NCI-H82 (cell line): ENCODE data around the gene ARAP1.

Experiments used
- DNase-seq: peaks from one replicate; lab custom pipeline; 2025; lab: John Stamatoyannopoulos, UW

Gene ARAP1

DNA sequence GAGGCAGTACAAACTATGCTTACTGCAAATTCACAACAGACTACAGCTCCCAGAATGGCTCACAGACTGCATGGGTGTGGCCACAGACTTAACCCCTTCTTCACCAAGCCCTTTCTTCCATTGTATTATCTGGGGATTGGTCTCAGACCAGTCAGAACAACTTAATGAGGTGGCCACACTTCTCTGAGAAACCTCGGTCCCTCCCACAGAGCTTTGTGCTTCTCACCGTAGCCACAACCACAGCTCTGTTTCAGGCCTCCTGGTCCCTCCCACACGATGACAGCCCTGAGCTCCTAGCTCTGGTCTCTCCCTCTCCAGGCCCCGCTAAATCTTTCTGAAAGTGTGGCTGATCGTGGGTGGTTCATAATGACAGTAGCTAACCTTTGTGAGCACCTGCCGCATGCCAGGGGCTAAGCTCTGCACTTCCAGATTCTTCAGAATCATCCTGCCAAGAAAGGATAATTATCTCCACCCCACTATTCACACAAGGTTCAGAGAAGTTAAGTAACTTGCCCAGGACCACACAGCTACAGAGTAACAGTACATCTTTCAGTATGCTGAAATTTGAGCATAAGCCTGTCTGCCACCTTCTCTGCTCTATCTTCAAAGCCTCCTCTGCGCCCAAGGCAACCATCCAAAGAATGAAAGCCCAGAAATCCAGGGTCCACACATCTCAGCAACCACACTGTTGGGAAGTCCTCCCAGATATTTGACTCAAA is 83.4 kb downstream of the ARAP1 start:
- DNase-seq = no peak

DNA sequence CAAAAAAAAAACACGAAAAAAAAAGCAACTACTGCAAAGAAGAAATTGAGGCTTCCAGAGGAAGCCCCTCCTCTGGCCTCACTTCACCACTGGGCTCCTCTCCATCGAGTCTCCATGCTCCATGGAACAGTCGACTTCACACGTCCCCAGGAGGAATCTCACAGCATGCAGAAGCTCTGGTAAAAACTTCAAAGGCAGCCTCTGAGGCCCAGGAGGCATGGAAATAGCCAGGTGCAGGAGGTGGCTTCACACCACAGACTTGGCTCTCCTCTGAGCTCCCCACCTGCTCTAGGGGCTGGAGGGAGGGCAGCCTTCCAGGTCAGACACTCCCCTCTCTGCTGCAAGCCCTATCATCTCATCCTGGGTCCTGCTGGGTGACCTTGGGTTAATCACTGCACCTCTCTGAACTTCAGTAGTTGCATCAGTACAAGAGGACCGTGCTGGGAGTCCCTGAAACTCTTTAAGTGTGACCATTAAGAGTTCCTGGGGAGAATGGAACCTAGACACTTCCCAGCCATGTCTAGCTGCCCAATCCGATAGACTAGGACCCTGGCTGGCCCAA is 86.2 kb downstream of the ARAP1 start:
- no peak for DNase-seq

DNA sequence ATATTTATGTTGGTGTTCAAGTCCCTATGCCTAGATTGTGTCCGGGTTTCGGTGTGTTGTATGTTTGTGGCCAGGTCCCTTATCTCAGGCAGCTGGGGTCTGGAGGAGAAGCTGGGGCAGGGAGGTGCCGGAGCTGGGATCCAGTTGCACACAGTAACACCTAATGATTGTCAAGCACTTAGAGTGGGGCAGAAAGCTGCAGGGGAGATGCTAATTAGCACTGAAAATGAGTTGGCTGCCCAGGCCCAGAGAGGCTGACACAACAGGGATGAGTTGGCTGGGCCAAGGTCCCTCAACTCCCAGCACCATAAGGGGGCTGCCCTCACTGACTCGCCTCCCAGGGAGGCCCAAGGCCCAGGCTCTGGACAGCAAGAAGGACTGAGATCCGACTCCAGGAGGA is 90.2 kb downstream of the ARAP1 start:
- DNase-seq = no peak

DNA sequence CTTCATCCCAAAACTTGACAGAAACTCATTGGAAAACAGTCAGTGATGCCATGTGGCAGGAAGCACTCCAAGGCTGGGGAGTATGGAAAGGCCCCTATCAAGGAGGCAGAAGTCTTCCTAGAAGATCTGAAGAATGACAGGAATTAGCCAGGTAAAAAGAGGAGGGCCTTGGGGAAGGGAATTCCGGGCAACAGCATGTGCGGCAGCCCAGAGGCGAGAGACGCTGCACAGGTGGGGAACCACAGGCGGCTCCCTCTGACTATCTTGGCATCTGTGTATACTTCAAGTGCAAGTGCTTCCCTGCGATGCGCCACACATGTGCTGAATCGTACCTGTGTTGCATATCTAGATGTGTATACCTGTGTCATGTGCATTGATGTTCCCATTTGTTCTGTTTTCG is 90.7 kb downstream of the ARAP1 start:
- DNase-seq = no peak

DNA sequence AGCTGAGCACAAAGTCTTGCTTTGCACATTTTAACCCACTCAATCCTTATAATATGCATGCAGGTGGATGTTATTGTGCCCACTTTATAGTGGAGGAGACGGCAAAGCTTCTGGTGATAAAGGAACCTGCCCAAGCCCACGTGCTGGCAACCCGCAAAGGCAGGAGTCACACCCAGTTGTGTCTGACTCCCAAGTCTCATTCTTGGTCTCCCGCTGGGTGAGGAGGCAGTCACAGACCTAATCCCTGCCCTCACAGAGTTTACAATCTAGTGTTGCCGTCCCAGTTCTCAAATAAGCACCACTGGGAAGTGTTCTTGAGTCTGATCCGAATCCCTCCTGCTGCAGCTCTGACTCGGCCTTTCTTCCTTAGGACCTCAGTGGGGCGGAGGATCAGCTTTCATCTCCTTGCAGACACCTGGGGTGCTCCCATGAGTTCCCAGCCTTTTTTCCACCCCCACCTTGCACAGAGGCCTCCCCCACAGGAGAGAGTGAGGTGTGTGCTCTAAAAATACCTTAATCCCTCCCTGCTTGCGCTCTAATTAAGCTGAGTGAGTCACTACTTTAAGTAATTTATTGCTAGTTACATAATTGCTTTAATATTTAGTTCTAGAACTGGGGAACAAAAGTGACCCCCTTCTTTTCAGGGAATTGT is 93.1 kb downstream of the ARAP1 start:
- no peak for DNase-seq

DNA sequence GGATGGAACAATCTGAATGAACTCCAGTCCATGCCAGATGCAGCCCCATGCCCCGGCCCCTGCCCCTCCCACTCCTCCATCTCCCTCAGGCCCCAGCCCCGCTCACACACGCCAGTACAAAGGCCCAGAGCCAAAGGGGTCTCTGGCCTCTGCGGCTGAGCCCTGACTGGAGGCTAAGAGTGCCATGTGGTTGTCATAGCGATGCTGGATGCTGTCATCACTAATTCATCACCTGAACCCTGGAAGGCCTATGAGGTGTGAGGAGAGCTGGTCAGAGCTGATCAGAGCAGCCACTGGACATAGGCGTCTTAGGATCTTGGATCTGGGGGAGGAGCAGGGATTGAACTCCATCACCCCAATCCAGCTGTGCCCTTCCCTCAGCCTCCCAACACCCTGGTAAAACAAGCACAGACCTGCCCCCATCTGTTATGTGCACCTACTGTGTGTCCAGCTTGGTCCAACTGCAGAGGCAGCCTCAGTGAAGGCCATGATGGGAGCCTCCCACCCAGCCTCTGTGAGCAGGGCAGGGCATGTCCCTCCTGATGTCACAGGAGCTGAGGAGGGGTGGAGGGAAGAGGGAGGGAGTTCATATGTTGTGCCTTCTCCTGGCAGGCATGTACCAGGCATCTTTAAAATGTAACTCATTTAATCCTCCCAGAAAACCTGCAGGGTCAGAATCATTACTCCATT is 94.7 kb downstream of the ARAP1 start:
- peak; percentile 33 for DNase-seq

DNA sequence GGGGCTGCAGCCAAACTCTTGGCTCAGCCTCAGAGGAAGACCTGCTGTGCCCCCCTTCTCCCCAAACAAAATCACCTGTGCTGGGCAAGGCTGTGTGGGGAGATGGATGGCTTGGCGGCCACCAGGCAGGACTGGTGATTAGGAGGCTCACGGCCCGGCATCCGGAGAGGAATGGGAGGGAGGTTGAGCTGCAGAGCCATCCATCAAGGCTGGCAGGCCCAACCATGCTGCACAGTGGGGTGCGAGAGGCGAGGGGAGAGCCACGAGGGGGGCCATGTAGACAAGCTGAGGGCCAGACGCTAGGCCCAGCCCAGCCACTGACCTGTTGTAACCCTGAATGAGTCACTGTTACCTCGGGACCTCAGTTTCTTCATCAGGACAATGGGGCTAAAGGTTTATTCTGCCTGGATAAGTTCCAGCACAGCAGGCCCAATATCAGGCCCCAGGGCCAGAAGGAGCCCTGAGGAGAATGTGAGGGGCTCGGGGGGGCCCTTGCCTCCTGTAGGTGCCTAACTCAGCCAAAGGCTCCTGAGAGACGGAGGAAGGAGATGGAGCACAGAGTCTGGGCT is 96.2 kb downstream of the ARAP1 start:
- DNase-seq = no peak

DNA sequence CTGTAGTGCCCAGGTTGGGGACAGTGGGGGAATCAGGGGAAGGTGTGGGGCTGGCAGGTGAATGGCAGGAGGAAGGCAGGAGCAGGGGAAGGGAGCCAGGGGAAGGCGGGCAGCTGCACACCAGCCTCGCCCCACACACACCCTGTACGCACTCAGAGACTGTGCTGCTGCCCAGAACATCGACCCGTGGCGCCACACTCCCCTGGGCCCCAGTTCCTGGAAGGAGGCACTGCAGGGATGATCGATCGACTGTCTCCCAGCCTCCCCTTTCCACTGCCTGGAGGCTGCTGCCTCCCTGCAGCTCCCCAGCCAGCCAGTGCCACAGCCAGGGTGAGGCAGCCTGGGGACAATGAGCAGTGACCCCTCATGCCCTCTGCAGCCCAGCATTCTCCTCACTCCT is 97.2 kb downstream of the ARAP1 start:
- DNase-seq = no peak

DNA sequence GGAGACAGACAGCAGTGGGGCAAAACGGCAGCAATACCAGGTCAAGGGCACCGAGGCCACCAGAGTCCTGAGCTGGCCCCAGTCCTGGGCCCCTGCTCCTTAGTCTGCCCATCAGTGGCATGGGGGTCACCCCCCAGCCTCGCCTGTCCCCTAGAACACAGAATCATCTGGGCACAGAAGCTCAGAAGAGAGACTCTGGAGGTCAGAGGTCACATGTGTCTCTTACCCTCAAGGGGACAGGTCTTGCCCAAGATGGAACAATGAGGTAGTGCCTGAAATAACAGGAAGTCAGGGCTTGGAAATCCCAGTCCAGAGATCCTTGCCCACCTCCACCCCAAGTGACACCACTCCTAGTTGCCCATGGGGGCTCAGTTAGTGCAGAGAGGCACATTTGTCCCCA is 98.6 kb downstream of the ARAP1 start:
- DNase-seq = no peak

DNA sequence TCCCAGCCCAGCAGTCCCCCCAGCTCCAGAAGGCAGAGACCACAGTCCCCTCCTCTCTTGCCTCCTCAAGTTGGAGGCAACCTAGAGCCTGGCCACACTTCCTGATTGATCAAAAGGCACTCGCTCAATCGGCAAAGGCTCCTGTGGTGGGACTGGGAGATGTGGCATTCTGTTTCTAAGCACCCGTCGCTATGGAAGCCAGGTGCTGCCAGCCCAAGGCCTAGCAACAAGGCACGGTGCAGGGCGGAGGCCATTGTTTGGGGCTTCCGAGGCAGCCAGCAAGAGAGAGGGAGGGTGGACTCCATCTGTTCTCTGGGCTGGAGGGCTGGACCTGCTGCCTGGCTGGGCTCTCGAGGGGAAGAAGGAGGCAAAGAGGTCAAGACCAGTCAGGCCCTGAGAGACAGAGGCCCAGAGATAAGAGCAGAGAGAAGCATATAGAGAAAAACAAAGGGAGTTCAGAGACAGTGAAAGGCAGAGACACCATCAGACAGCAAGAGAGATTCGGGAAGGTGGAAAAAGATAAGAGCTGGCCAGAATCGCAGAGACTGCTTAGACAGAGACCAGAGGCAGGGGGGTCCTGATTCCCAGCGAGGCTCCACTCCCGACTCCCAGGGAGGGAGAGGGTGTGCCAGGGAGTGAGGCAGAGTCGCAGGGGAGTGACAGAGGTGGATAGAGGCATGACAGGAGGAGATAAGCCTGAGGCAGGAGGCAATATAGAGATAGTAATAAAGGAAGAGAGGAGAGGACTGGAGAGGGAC is 99.2 kb downstream of the ARAP1 start:
- peak; percentile 44 for DNase-seq

DNA sequence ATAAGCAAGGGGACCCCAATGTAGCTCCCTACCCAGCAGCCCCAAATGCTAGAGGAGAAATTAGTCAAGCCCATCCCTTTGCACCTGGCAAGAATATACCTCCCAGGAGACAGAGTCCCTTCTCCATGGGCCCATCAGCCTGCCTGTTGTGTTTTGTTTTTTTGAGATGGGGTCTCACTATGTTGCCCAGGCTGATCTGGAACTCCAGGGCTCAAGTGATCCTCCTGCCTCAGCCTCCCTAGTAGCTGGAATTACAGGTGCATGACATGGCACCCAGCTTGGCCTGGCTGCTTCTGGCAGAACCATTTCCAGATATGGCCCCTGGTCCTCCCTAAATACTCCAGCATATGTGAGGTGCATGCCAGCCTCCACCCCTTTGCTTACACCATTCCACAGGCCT is 100.1 kb downstream of the ARAP1 start:
- no peak for DNase-seq

DNA sequence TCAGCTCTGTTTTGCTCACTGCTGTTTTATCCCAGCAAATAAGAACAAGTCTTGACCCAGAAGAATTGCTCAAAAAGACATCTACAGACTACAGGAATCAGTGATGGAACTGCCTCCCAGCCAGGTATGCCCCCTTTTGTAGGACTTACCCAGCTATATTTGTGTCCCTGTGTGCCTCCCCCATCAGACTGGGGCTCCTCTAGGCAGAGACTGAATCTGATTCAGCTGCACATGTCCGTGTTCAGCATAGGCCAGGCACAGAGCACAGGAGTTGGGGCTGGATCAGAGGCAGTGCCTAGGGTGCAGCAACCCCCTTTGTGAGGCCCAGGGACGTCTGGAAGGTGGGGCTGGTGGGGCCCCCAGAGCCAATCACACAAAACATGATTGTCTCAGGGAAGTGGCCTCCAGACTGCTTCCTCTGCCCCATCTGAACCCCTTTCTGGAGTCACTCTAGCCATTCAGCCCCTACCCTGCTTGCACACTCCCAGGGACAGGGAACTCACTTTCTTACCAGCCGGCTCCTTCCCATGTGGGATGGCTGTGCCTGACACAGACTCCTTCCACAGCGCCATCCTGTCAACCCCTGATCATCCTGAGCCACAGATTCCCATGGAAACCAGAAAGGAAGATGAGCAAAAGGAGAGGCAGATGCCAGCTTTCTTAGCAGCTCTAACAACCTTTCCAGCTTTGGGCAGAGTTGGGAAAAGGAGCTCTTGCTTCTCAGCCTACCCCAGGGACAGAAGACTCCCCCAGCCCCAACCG is 102.8 kb downstream of the ARAP1 start:
- no peak for DNase-seq

DNA sequence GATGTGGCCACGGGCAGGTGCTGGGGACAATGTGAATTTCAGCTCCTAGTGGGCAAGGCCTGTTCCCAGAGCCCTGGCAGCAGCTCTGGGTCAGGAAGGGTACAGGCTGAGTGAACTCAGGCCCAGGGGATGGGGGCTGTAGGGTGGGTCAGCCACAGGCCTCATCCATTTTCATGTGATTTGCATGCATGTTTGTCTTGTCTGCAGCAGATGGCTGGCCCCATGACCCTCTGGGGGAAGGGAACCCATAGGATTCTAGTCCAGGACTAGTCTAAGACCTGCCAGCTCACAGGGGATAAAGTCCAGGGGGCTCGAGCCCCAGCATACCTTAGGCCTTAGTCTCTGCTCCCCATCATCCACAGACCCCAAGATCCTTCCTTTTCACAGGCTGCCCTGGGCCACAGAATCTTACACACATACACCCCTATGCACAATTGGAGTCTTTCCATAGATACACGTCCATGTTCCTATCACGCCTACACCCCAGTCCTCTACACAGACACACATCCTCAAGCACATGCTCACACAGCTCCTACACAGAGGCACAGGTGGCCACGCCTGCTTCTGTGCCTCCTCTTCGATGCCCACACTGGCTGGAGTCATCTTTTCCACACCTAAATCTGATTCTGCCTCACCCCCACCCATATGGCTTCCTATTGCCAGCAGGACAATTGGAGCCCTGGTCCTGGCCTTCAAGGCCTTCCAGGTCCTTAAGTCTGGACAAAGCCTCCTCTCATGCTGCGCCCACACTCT is 103.6 kb downstream of the ARAP1 start:
- peak; percentile 11 for DNase-seq

DNA sequence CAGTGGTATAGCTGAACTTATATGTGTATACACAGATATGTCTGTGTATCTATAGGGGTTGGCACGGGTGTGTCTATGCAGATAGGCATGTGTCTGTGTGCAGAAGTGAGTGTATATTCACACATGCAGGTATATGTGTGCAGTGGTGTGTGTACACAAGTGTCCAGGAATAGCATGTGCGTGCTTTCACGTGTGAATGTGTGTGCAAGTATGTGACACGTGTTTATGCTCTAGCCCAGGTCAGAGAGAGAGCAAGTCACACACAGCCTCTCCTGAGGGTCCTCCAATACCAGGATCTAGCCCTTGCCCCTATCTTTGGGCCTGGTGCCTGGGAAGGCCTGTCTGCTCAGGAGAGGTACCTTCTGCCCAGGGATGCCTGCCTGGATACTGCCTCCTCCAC is 104.3 kb downstream of the ARAP1 start:
- DNase-seq = no peak

DNA sequence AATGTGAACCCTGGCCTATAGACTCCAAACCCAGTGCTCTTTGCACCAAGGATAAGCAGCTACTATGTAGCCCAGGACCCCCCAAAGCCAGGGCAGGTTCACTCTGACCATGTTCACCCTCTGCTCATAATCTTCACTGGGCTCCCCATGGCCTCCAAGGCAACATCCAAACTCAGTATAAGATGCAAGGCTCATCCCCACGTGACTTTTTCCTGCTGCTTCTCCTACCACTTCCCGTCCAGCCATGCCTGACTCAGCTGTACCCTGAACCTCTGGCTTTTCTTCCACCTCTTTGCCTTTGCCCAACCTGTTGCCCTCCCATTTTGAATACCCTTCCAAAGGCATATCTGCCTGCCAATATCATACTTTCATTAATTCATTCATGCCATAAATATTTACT is 105.7 kb downstream of the ARAP1 start:
- DNase-seq = no peak

DNA sequence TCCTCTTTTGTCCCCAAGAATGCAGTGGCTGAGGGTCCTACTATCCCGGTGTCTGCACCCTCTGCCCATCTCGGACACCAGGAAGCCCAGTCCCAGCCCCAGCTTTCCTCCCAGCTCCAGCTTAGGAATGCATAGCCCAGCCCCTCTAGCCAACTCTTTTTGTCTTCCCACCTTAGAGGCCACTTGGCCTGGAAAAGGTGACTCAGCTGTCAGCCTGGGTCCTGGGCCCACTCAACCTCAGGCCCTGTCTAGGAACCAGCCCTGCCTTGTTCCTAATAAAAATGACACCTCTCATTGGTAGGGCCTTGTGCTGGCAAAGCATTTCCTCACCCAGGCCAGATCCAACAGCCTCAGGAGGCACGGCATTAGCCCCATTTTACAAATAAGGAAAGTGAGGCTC is 106.2 kb downstream of the ARAP1 start:
- no peak for DNase-seq

DNA sequence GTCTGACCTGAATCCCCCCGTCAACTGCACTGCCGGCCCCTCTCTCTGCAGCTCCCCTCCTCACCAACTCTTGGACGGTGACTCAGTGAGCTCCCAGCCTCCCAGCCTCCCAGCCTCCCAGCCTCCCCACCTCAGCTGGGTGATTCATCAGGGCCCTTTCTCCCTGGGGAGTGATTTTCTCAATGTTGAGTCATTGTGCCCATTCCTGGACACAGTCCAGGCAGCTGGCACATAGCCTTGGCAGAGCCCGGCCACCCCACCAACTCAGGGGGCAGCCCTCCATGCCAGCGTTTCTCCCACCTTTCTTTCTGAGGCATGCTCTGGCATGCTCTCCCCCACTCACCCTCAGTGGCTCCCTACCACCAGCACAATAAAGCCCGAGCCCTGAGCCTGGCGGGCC is 108.7 kb downstream of the ARAP1 start:
- DNase-seq = no peak

DNA sequence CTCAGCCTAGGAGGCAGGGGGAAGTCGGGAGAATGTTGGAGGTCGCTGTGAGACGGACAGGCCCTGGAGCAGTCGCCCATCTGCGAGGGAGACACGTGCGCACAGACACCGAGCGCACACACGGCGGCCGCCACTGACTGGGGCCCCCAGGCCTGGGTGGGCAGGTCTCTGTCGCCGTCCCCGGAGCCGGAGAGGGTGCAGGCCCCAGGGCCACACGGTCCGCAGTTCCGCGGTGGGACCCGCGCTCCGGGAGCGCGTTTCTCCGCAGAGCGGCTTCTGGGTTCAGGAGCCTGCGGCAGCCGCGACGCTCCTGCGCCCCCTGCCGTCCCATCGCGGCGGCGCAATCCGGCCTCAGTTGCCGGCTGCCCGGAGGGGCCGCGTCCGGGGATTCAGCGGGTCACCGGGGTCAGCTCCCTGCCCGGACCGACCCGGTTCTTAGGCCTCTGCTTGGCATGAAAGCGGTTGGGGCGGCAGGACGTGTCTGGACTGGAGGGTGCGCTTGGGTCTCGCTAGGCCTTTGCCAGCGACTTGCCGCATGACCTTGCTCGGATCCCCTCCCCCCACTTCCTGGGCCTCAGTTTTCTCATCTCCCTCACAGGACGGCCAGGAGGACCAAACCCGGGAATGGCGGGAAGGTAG is 109.2 kb downstream of the ARAP1 start:
- DNase-seq = peak; percentile 53

DNA sequence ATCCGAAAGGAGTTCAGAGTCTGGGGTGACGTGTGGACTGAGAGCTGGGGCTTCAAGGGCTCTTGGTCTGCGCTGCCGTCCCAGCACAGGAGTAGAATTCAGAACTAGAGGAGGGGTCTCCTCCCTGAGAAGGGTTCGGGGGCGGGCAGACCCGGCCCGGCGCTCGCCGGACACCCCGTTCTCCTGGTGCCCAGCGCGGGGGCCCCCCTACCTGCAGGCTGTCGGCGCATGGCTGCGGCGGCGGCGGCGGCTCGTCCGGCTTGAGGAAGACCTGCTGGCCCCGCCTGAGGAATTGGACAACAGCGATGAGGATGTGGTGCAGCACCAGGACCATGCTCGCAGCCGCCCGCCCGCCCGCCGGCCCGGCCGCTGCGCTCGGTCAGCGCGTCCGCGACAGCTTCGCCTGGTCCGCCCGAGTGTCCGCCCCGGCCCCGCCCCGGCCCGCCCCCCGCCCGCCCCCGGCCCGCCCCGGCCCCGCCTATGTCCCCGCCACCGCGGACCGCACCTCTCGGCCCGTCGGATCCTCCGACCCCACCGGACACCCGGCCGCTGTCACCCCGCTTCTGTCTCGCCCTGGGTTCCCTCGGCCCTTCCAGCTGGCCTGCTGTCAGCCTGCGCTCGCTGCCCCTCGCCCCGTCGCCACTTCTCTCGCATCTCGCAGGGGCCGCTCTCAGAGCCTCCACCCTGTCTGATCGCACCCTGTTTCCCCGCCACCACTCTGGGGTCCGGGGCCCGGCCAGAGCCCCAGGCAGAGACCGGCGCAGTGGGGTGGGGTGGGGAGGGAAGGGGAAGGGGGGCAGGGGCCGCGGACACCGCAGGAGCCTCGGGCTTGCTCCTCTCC is 109.9 kb downstream of the ARAP1 start:
- DNase-seq = peak; percentile 41
